WTC11 (cell line): ENCODE measurements around the gene SRPX.

Source experiments
- ATF2 ChIP-seq: sonication (generic); formaldehyde crosslinking; IDR thresholded peaks from 2 replicates; pipeline ENCODE4 v1.8.1; 2022; ENCODE audit warnings: low read depth, missing genetic modification reagents, borderline replicate concordance
- CREB1 ChIP-seq: sonication (generic); formaldehyde crosslinking; IDR thresholded peaks from 2 replicates; pipeline ENCODE4 v1.8.0; 2023; ENCODE audit warnings: mild to moderate bottlenecking, missing genetic modification reagents
- CTCF ChIP-seq: fragments of 200-600 bp; IDR thresholded peaks from 2 replicates; pipeline ENCODE4 v1.8.0; 2022; ENCODE audit warnings: antibody characterized with exemption
- ELF4 ChIP-seq: sonication (generic); formaldehyde crosslinking; IDR thresholded peaks from 2 replicates; pipeline ENCODE4 v1.8.1; 2022; ENCODE audit warnings: low read depth, mild to moderate bottlenecking, moderate library complexity, missing genetic modification reagents
- HMGA2 ChIP-seq: fragments of 250-450 bp; sonication (Bioruptor Pico); IDR thresholded peaks from 2 replicates; pipeline ENCODE4 v1.4.0; 2021; ENCODE audit warnings: mild to moderate bottlenecking, moderate library complexity
- PRRX2 ChIP-seq: fragments of 250-450 bp; sonication (Bioruptor Pico); IDR thresholded peaks from 2 replicates; pipeline ENCODE4 v1.8.0; 2021; ENCODE audit warnings: mild to moderate bottlenecking
- RORB ChIP-seq: fragments of 250-450 bp; sonication (Bioruptor Pico); IDR thresholded peaks from 2 replicates; pipeline ENCODE4 v1.9.0; 2021; ENCODE audit warnings: mild to moderate bottlenecking
- SP1 ChIP-seq: sonication (generic); formaldehyde crosslinking; conservative IDR thresholded peaks from 2 replicates; pipeline ENCODE4 v1.8.1; 2022; ENCODE audit warnings: missing genetic modification reagents
- STAT6 ChIP-seq: sonication (generic); formaldehyde crosslinking; conservative IDR thresholded peaks from 2 replicates; pipeline ENCODE4 v1.8.1; 2023; ENCODE audit warnings: mild to moderate bottlenecking, low read depth, missing genetic modification reagents, moderate library complexity
- TCF7 ChIP-seq: sonication (generic); formaldehyde crosslinking; IDR thresholded peaks from 2 replicates; pipeline ENCODE4 v1.8.0; 2022; ENCODE audit warnings: mild to moderate bottlenecking, low read depth, missing genetic modification reagents, moderate library complexity
- TF ChIP-seq, protein P1 (sequence below): sonication (generic); formaldehyde crosslinking; IDR thresholded peaks from 2 replicates; pipeline ENCODE4 v1.8.0; 2022; ENCODE audit warnings: mild to moderate bottlenecking, missing genetic modification reagents

- TF ChIP-seq PRRX2 (CRISPR knock-in tag) (no peak), STAT6 (CRISPR knock-in tag) (no peak), RORB (no peak), ATF2 (no peak), CTCF (no peak), TCF7 (CRISPR knock-in tag) (no peak), CREB1 (CRISPR knock-in tag) (no peak), HMGA2 (CRISPR knock-in tag) (no peak), ELF4 (no peak), SP1 (CRISPR knock-in tag) (no peak)
- TF ChIP-seq, protein P1, sequence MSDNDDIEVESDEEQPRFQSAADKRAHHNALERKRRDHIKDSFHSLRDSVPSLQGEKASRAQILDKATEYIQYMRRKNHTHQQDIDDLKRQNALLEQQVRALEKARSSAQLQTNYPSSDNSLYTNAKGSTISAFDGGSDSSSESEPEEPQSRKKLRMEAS, result no peak
These were observed 92.7 kb downstream of the SRPX start for GRCh38 chrX:38127961-38128360.
